Osteocyte (in vitro differentiated cells): Measurements from ENCODE around the gene RTN4. TPM values are rescaled to one million over a fixed set of nuclear protein-coding genes. Genes with fewer than 3 reads are reported as not detected.
A peak's percentile ranks its signal among the peaks of the same experiment; 100 is the strongest.

Experiments used
- DNase-seq: peaks from one replicate; pipeline ENCODE4 v3.0.0; 2021; ENCODE audit warnings: mixed read lengths; ENCODE audit not compliant: unreplicated experiment; ENCODE audit errors: extremely low spot score
- H3K27ac Mint-ChIP-seq: one replicate; pipeline ENCODE4 v1.8.0; 2021; ENCODE audit warnings: mild to moderate bottlenecking, mixed read lengths; ENCODE audit not compliant: unreplicated experiment
- H3K27me3 Mint-ChIP-seq: one replicate; pipeline ENCODE4 v1.8.0; 2021; ENCODE audit warnings: mixed read lengths; ENCODE audit not compliant: unreplicated experiment
- H3K36me3 Mint-ChIP-seq: one replicate; pipeline ENCODE4 v1.8.0; 2021; ENCODE audit warnings: mixed read lengths; ENCODE audit not compliant: unreplicated experiment
- H3K4me1 Mint-ChIP-seq: one replicate; pipeline ENCODE4 v1.8.0; 2021; ENCODE audit warnings: mixed read lengths; ENCODE audit not compliant: unreplicated experiment
- H3K4me3 Mint-ChIP-seq: one replicate; pipeline ENCODE4 v1.8.0; 2021; ENCODE audit warnings: mild to moderate bottlenecking, moderate library complexity, mixed read lengths; ENCODE audit not compliant: unreplicated experiment
- H3K9me3 Mint-ChIP-seq: one replicate; pipeline ENCODE4 v1.8.0; 2021; ENCODE audit warnings: mixed read lengths; ENCODE audit not compliant: unreplicated experiment
- CTCF ChIP-seq: fragments of 200-600 bp; sonication (generic); IDR thresholded peaks from 2 replicates; pipeline ENCODE4 v1.5.0; 2021; ENCODE audit warnings: antibody characterized with exemption, mild to moderate bottlenecking, moderate library complexity
- long read RNA-seq: library from polyadenylated mRNA; unstranded; transcript quantifications from one replicate; pipeline ENCODE4 v2.0.0, GENCODE V29; 2021
- total RNA-seq: library from RNA; stranded (reverse); gene quantifications from 2 replicates; pipeline ENCODE4 v1.2.1, GENCODE V29; 2021

Gene RTN4
- 532 and 603 TPM in 2 replicates for total RNA-seq
- long read RNA-seq, transcript RTN4-215 (2 exons, 860 nt): major isoform, 7 of 40 reads
- long read RNA-seq, partial matches to known transcripts: 20 of 40 reads
- long read RNA-seq, other reads (novel, unspliced or antisense): 9 of 40 reads

- peak; percentile 99 for DNase-seq
- peaks cover 40% of the 10 kb centered on the region for H3K4me1 Mint-ChIP-seq
- H3K27ac Mint-ChIP-seq: peak within 1 kb of the TSS; percentile 100
- H3K4me3 Mint-ChIP-seq: peak within 1 kb of the TSS; percentile 99
- TF ChIP-seq CTCF: no peak
- H3K27me3 Mint-ChIP-seq: no peaks in the 10 kb centered on the region
- peaks cover 4% of the 10 kb centered on the region for H3K36me3 Mint-ChIP-seq
- no peaks in the 10 kb centered on the region for H3K9me3 Mint-ChIP-seq
Observed at GRCh38 chr2:55050100-55050994, at the start of gene RTN4. RTN4 (minus strand) TSS chr2:55050451; CDS start chr2:55050300, 151 bp downstream.

GRCh38 chr2:55099493-55099877 lies 49.2 kb upstream of the RTN4 start:
- DNase-seq: peak; percentile 2
- H3K27me3 Mint-ChIP-seq: no peaks in the 10 kb centered on the region
- H3K4me3 Mint-ChIP-seq: no peak overlapping the region
- H3K9me3 Mint-ChIP-seq: no peaks in the 10 kb centered on the region
- no peak for TF ChIP-seq CTCF
- no peak overlapping the region for H3K27ac Mint-ChIP-seq
- H3K4me1 Mint-ChIP-seq: peaks cover 43% of the 10 kb centered on the region
- H3K36me3 Mint-ChIP-seq: no peaks in the 10 kb centered on the region

GRCh38 chr2:55097461-55098410 lies 47.5 kb upstream of the RTN4 start:
- Mint-ChIP-seq H3K36me3 (no peaks in the 10 kb centered on the region), H3K27ac (no peak overlapping the region), H3K9me3 (no peaks in the 10 kb centered on the region), H3K4me3 (no peak overlapping the region), H3K4me1 (peaks cover 48% of the 10 kb centered on the region), H3K27me3 (no peaks in the 10 kb centered on the region)
- peak; percentile 48 for DNase-seq
- no peak for TF ChIP-seq CTCF

GRCh38 chr2:55097082-55097460 lies 46.8 kb upstream of the RTN4 start:
- H3K27ac Mint-ChIP-seq: no peak overlapping the region
- H3K9me3 Mint-ChIP-seq: no peaks in the 10 kb centered on the region
- TF ChIP-seq CTCF: no peak
- H3K27me3 Mint-ChIP-seq: no peaks in the 10 kb centered on the region
- peaks cover 42% of the 10 kb centered on the region for H3K4me1 Mint-ChIP-seq
- H3K4me3 Mint-ChIP-seq: no peak overlapping the region
- H3K36me3 Mint-ChIP-seq: no peaks in the 10 kb centered on the region
- DNase-seq: peak; percentile 17
